ENCODE results near the gene ADCY3.

ADCY3 gene

GRCh38 chr2:24887307-24887874, 32.6 kb downstream of the ADCY3 start:
- no peaks in the 10 kb centered on the region for H3K4me1 ChIP-seq (ENCODE audit: insufficient read depth, low read length)
- H3K36me3 ChIP-seq (ENCODE audit: insufficient read depth, low read length), result no peaks in the 10 kb centered on the region
- H3K27me3 ChIP-seq (ENCODE audit: insufficient read depth, low read length), result no peaks in the 10 kb centered on the region
- WGBS, result 92% methylated on average over 20 of the region's 20 CpGs
- no peak overlapping the region for H3K27ac ChIP-seq (ENCODE audit: low read depth, low read length)
- no peak overlapping the region for H3K9ac ChIP-seq (ENCODE audit: low read depth, low read length)
- H3K9me3 ChIP-seq (ENCODE audit: insufficient read depth, low read depth, low read length), result no peaks in the 10 kb centered on the region
- no peak overlapping the region for H3K4me3 ChIP-seq (ENCODE audit: low read length)

- no peaks in the 10 kb centered on the region for H3K36me3 ChIP-seq (ENCODE audit: insufficient read depth, low read length)
- WGBS, result 90% methylated on average over 16 of the region's 16 CpGs
- H3K9me3 ChIP-seq (ENCODE audit: insufficient read depth, low read depth, low read length), result no peaks in the 10 kb centered on the region
- no peak overlapping the region for H3K9ac ChIP-seq (ENCODE audit: low read depth, low read length)
- no peak overlapping the region for H3K27ac ChIP-seq (ENCODE audit: low read depth, low read length)
- H3K4me1 ChIP-seq (ENCODE audit: insufficient read depth, low read length), result no peaks in the 10 kb centered on the region
- H3K27me3 ChIP-seq (ENCODE audit: insufficient read depth, low read length), result no peaks in the 10 kb centered on the region
- H3K4me3 ChIP-seq (ENCODE audit: low read length), result no peak overlapping the region
Measured at GRCh38 chr2:24886691-24887304, 33.2 kb downstream of the ADCY3 start.

- H3K36me3 ChIP-seq (ENCODE audit: insufficient read depth, low read length), result no peaks in the 10 kb centered on the region
- H3K27me3 ChIP-seq (ENCODE audit: insufficient read depth, low read length), result no peaks in the 10 kb centered on the region
- no peaks in the 10 kb centered on the region for H3K9me3 ChIP-seq (ENCODE audit: insufficient read depth, low read depth, low read length)
- H3K4me3 ChIP-seq (ENCODE audit: low read length), result no peak overlapping the region
- 88% methylated on average over 13 of the region's 13 CpGs for WGBS
- H3K27ac ChIP-seq (ENCODE audit: low read depth, low read length), result no peak overlapping the region
- H3K9ac ChIP-seq (ENCODE audit: low read depth, low read length), result no peak overlapping the region
- H3K4me1 ChIP-seq (ENCODE audit: insufficient read depth, low read length), result no peaks in the 10 kb centered on the region
Measured at GRCh38 chr2:24886126-24886501, 33.9 kb downstream of the ADCY3 start.

GRCh38 chr2:24885221-24886125, 34.6 kb downstream of the ADCY3 start:
- Histone ChIP-seq H3K27me3 (ENCODE audit: insufficient read depth, low read length) (no peaks in the 10 kb centered on the region), H3K27ac (ENCODE audit: low read depth, low read length) (no peak overlapping the region), H3K9me3 (ENCODE audit: insufficient read depth, low read depth, low read length) (no peaks in the 10 kb centered on the region), H3K9ac (ENCODE audit: low read depth, low read length) (no peak overlapping the region), H3K4me1 (ENCODE audit: insufficient read depth, low read length) (no peaks in the 10 kb centered on the region), H3K4me3 (ENCODE audit: low read length) (no peak overlapping the region), H3K36me3 (ENCODE audit: insufficient read depth, low read length) (no peaks in the 10 kb centered on the region)
- WGBS, result 89% methylated on average over 11 of the region's 11 CpGs

- no peaks in the 10 kb centered on the region for H3K4me1 ChIP-seq (ENCODE audit: insufficient read depth, low read length)
- no peaks in the 10 kb centered on the region for H3K9me3 ChIP-seq (ENCODE audit: insufficient read depth, low read depth, low read length)
- no peak overlapping the region for H3K27ac ChIP-seq (ENCODE audit: low read depth, low read length)
- H3K27me3 ChIP-seq (ENCODE audit: insufficient read depth, low read length), result no peaks in the 10 kb centered on the region
- 95% methylated on average over 4 of the region's 4 CpGs for WGBS
- no peaks in the 10 kb centered on the region for H3K36me3 ChIP-seq (ENCODE audit: insufficient read depth, low read length)
- H3K4me3 ChIP-seq (ENCODE audit: low read length), result no peak overlapping the region
- no peak overlapping the region for H3K9ac ChIP-seq (ENCODE audit: low read depth, low read length)
Measured at GRCh38 chr2:24883946-24884345, 36.1 kb downstream of the ADCY3 start.

GRCh38 chr2:24881623-24882022, 38.4 kb downstream of the ADCY3 start:
- no peaks in the 10 kb centered on the region for H3K9me3 ChIP-seq (ENCODE audit: insufficient read depth, low read depth, low read length)
- 89% methylated on average over 9 of the region's 9 CpGs for WGBS
- no peak overlapping the region for H3K9ac ChIP-seq (ENCODE audit: low read depth, low read length)
- no peak overlapping the region for H3K4me3 ChIP-seq (ENCODE audit: low read length)
- no peaks in the 10 kb centered on the region for H3K4me1 ChIP-seq (ENCODE audit: insufficient read depth, low read length)
- no peaks in the 10 kb centered on the region for H3K36me3 ChIP-seq (ENCODE audit: insufficient read depth, low read length)
- no peak overlapping the region for H3K27ac ChIP-seq (ENCODE audit: low read depth, low read length)
- no peaks in the 10 kb centered on the region for H3K27me3 ChIP-seq (ENCODE audit: insufficient read depth, low read length)

- Histone ChIP-seq H3K4me3 (ENCODE audit: low read length) (no peak overlapping the region), H3K36me3 (ENCODE audit: insufficient read depth, low read length) (no peaks in the 10 kb centered on the region), H3K27ac (ENCODE audit: low read depth, low read length) (no peak overlapping the region), H3K9ac (ENCODE audit: low read depth, low read length) (no peak overlapping the region), H3K4me1 (ENCODE audit: insufficient read depth, low read length) (no peaks in the 10 kb centered on the region), H3K27me3 (ENCODE audit: insufficient read depth, low read length) (no peaks in the 10 kb centered on the region), H3K9me3 (ENCODE audit: insufficient read depth, low read depth, low read length) (no peaks in the 10 kb centered on the region)
- WGBS, result 89% methylated on average over 6 of the region's 6 CpGs
Measured at GRCh38 chr2:24881158-24881557, 38.9 kb downstream of the ADCY3 start.

- Histone ChIP-seq H3K36me3 (ENCODE audit: insufficient read depth, low read length) (no peaks in the 10 kb centered on the region), H3K27me3 (ENCODE audit: insufficient read depth, low read length) (no peaks in the 10 kb centered on the region), H3K27ac (ENCODE audit: low read depth, low read length) (no peak overlapping the region), H3K4me1 (ENCODE audit: insufficient read depth, low read length) (no peaks in the 10 kb centered on the region), H3K9ac (ENCODE audit: low read depth, low read length) (no peak overlapping the region), H3K4me3 (ENCODE audit: low read length) (no peak overlapping the region), H3K9me3 (ENCODE audit: insufficient read depth, low read depth, low read length) (no peaks in the 10 kb centered on the region)
- 94% methylated on average over 10 of the region's 10 CpGs for WGBS
Measured at GRCh38 chr2:24878341-24878740, 41.7 kb downstream of the ADCY3 start.

- Histone ChIP-seq H3K27me3 (ENCODE audit: insufficient read depth, low read length) (no peaks in the 10 kb centered on the region), H3K9ac (ENCODE audit: low read depth, low read length) (no peak overlapping the region), H3K9me3 (ENCODE audit: insufficient read depth, low read depth, low read length) (no peaks in the 10 kb centered on the region), H3K4me3 (ENCODE audit: low read length) (no peak overlapping the region), H3K4me1 (ENCODE audit: insufficient read depth, low read length) (no peaks in the 10 kb centered on the region), H3K36me3 (ENCODE audit: insufficient read depth, low read length) (no peaks in the 10 kb centered on the region), H3K27ac (ENCODE audit: low read depth, low read length) (no peak overlapping the region)
- WGBS, result 93% methylated on average over 9 of the region's 9 CpGs
Measured at GRCh38 chr2:24877646-24878045, 42.4 kb downstream of the ADCY3 start.

- no peaks in the 10 kb centered on the region for H3K27me3 ChIP-seq (ENCODE audit: insufficient read depth, low read length)
- 94% methylated on average over 6 of the region's 6 CpGs for WGBS
- no peaks in the 10 kb centered on the region for H3K36me3 ChIP-seq (ENCODE audit: insufficient read depth, low read length)
- no peaks in the 10 kb centered on the region for H3K9me3 ChIP-seq (ENCODE audit: insufficient read depth, low read depth, low read length)
- H3K4me1 ChIP-seq (ENCODE audit: insufficient read depth, low read length), result no peaks in the 10 kb centered on the region
- no peak overlapping the region for H3K27ac ChIP-seq (ENCODE audit: low read depth, low read length)
- no peak overlapping the region for H3K4me3 ChIP-seq (ENCODE audit: low read length)
- H3K9ac ChIP-seq (ENCODE audit: low read depth, low read length), result no peak overlapping the region
Measured at GRCh38 chr2:24877067-24877466, 43.0 kb downstream of the ADCY3 start.

GRCh38 chr2:24875901-24876300, 44.1 kb downstream of the ADCY3 start:
- Histone ChIP-seq H3K27me3 (ENCODE audit: insufficient read depth, low read length) (no peaks in the 10 kb centered on the region), H3K9ac (ENCODE audit: low read depth, low read length) (no peak overlapping the region), H3K36me3 (ENCODE audit: insufficient read depth, low read length) (no peaks in the 10 kb centered on the region), H3K9me3 (ENCODE audit: insufficient read depth, low read depth, low read length) (no peaks in the 10 kb centered on the region), H3K4me1 (ENCODE audit: insufficient read depth, low read length) (no peaks in the 10 kb centered on the region), H3K27ac (ENCODE audit: low read depth, low read length) (no peak overlapping the region), H3K4me3 (ENCODE audit: low read length) (no peak overlapping the region)
- WGBS, result 85% methylated on average over 2 of the region's 2 CpGs

Measured in HUES64 (cell line).